Mucosa of stomach (tissue), 1 donor: Measurements from ENCODE around the gene MORN2.
"Not testable (repeated sequence)": the region's sequence is repeated elsewhere in the genome, so short reads cannot be mapped to it uniquely, and the experiment has no call there.

ENCODE experiments used
- H3K27me3 ChIP-seq: one replicate; pipeline ENCODE4 v1.7.0; 2013; ENCODE audit warnings: mild to moderate bottlenecking, low read length; ENCODE audit not compliant: control insufficient read depth, insufficient read depth
- H3K36me3 ChIP-seq: one replicate; pipeline ENCODE4 v1.7.0; 2013; ENCODE audit warnings: low read length; ENCODE audit not compliant: control insufficient read depth, insufficient read depth
- H3K4me1 ChIP-seq: one replicate; pipeline ENCODE4 v1.7.0; 2013; ENCODE audit warnings: mild to moderate bottlenecking, low read length; ENCODE audit not compliant: control insufficient read depth, insufficient read depth
- H3K4me3 ChIP-seq: one replicate; pipeline ENCODE4 v1.7.0; 2013; ENCODE audit warnings: low read length
- H3K9ac ChIP-seq: one replicate; pipeline ENCODE4 v1.7.0; 2013; ENCODE audit warnings: mild to moderate bottlenecking, low read length, moderate library complexity
- H3K9me3 ChIP-seq: one replicate; pipeline ENCODE4 v1.7.0; 2013; ENCODE audit warnings: mild to moderate bottlenecking, low read length, moderate library complexity; ENCODE audit not compliant: control insufficient read depth
- donor health status: Pancreatic carcinoma.

MORN2 gene

DNA sequence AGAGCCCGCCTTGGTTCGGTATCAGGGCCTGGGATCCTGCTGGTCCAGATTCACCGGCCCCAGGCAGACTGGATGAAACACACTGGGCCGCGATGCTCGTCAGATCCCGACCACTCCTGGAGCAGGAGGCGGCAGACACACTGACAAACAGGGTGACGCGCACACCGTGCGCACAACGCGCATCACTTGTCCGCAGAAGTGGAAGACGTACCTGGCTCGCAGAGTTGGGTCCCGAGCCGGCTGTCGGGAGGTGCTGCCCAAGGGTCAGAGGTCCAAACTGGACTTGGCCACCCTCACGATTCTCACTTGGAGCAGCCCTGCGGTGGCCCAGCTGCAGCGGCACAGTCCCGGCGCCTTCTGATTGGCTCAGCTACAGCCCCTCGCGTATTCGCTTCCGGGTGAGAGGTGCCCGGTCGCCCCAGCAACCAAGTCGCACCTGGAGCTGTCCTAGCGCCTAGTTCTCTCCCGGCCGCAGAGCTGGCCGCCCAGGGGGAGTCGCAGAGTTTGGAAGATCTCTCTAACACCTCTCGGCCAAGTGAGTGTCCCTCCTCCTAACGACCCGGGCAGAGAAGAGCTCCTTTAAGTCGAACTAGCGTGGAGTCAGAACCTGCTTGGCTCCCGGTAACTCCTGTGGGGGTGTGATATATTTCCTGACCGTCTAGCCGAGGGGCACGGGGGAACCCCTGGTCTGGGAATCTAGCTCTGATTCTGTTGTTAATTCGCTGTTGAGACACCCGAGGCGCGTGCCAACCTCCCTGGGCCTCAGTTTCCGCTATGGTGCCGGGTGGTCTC lies at the start of gene MORN2, which contains the start of gene DHX57:
MORN2 (plus strand) TSS at position 401 of the 792 bp plus-strand sequence.
DHX57 (minus strand) TSS at position 359 of the 792 bp plus-strand sequence. CDS start 7,529 bp downstream, outside the sequence.
- peaks cover 9% of the 10 kb centered on the region for H3K4me1 ChIP-seq
- no peaks in the 10 kb centered on the region for H3K27me3 ChIP-seq
- peak within 1 kb of the TSS; percentile 76 for H3K9ac ChIP-seq
- H3K9me3 ChIP-seq = no peaks in the 10 kb centered on the region
- H3K4me3 ChIP-seq = peak within 1 kb of the TSS; percentile 87
- no peaks in the 10 kb centered on the region for H3K36me3 ChIP-seq

DNA sequence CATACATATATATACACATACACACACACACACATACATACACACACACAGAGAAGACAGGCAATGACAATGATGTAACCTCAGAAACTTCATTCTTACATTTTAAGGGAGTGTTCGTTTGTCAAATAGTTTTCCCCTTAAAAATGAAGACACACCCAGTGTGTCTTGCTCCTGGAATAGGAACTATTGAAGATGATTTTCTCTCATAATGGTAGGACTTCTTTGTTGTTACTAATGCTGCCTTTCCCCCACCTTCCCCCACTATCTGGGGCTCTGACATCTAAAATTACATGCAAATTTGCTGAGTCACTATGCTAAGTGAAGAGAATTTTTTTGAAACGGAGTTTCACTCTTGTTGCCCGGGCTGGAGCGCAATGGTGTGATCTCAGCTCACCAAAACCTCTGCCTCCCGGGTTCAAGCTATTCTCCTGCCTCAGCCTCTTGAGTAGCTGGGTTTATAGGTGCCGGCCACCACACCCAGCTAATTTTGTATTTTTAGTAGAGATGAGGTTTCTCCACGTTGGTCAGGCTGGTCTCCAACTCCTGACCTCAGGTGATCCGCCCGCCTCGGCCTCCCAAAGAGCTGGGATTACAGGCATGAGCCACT lies 48.1 kb upstream of the MORN2 start:
- H3K36me3 ChIP-seq, H3K27me3 ChIP-seq, H3K4me1 ChIP-seq, H3K9ac ChIP-seq, H3K9me3 ChIP-seq, H3K4me3 ChIP-seq: not testable (repeated sequence)

DNA sequence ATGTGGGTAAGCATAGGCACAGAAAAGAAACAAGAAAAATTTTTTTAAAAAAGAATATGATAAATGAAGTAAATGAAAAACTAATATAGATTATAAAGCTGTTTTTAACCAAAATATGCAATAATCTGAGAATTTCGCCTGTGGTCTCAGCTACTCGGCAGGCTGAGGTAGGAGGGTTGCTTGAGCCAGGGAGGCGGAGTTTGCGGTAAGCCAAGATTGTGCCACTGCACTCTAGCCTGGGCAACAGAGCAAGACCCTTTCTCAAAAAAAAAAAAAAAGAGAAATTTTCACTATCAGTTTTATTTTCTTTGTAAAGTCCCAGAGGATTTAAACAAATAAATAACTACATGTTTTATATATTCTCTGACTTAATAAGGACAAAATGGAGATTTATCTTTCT lies 47.3 kb upstream of the MORN2 start:
- Histone ChIP-seq H3K9me3 (no peaks in the 10 kb centered on the region), H3K4me3 (no peak overlapping the region), H3K36me3 (no peaks in the 10 kb centered on the region), H3K9ac (no peak overlapping the region), H3K27me3 (no peaks in the 10 kb centered on the region), H3K4me1 (no peaks in the 10 kb centered on the region)

DNA sequence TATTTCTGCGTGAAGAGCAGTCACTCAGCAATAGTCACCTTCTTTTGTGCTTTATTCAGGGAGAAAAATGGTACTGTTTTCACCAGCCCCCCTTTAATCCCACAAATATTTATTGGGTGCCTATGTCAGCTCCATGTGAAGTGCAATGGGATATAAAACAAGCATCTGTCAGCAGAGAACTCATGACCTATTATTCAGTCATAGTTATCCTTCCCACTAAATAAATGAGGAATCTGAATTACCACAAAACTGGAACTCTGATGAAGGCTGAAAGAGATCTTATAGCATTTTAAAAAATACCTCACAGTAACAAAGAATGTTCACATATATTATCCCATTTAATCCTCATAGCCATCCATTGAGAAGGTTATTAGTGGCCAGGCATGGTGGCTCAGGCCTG lies 45.8 kb upstream of the MORN2 start:
- H3K36me3 ChIP-seq = no peaks in the 10 kb centered on the region
- no peak overlapping the region for H3K9ac ChIP-seq
- no peaks in the 10 kb centered on the region for H3K27me3 ChIP-seq
- no peaks in the 10 kb centered on the region for H3K9me3 ChIP-seq
- H3K4me3 ChIP-seq = no peak overlapping the region
- no peaks in the 10 kb centered on the region for H3K4me1 ChIP-seq

DNA sequence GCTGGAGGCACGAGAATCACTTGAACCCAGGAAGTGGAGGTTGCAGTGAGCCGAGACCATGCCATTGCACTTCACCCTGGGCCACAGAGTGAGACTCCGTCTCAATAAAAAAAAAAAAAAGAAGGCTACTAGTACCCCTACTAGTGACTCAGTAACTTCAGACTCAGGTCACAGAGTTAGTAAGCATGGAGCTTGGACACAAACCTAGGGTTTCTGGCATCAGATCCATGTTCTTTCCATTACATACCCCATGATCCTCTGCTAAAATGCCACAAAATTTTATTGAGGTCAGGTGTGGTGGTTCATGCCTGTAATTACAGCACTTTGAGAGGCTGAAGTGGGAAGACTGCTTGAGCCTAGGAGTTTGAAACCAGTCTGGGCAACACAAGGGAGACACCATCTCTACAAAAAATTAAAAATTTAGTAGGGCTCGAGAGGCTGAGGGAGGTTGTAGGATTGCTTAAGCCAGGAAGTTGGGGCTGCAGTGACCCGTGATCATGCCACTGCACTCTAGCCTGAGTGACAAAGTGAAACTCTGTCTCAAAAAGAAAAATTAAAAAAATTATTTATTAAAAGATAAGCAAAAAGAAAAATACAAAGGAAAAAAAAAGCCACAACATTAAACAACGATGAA lies 45.1 kb upstream of the MORN2 start:
- H3K4me1 ChIP-seq = no peaks in the 10 kb centered on the region
- no peaks in the 10 kb centered on the region for H3K9me3 ChIP-seq
- no peaks in the 10 kb centered on the region for H3K27me3 ChIP-seq
- no peak overlapping the region for H3K4me3 ChIP-seq
- no peak overlapping the region for H3K9ac ChIP-seq
- no peaks in the 10 kb centered on the region for H3K36me3 ChIP-seq

DNA sequence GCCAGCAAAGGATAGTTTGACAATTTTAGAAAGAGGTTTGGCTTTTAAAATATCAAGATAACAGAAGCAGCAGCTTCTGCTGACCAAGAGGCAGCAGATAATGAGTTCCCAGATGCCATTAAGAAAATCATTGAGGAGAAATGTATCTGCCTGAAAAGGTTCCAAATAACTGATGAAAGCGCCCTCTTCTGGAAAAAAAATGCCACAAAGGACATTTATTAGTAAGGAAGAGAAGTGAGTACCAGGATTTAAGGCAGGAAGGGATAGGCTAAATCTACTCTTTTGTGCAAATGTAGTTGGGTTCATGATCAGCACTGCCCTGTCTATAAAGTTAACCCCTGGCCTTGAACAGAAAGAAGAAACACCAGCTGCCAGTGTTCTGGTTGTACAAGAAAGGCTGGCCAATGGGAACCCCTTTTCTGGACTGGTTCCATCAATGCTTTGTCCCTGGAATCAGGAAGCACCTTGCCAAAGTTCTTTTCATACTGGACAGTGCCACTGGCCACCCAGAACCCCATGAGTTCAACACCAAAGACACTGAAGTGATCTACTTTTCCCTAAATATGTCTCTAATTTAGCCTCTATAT lies 40.7 kb upstream of the MORN2 start:
- Histone ChIP-seq H3K36me3 (no peaks in the 10 kb centered on the region), H3K4me1 (peaks cover 3% of the 10 kb centered on the region), H3K27me3 (no peaks in the 10 kb centered on the region), H3K4me3 (no peak overlapping the region), H3K9ac (no peak overlapping the region), H3K9me3 (no peaks in the 10 kb centered on the region)

DNA sequence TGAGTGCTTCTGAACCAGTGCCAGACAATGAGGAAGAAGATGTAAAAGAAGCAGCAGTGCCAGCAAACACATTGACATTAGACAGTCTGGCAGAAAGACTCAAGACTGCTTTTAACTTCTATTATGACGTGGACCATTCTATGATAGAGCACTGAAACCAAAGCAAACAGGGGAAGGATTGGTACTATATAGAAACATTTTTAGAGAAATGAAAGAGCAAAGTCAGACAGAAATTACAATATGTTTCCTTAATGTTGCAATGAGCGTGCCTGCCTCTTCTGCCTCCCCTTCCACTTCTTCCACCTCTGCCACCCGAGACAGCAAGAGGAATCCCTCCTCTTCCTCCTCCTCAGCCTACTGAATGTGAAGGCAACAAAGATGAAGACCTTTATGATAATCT lies 39.8 kb upstream of the MORN2 start:
- no peak overlapping the region for H3K4me3 ChIP-seq
- H3K36me3 ChIP-seq = no peaks in the 10 kb centered on the region
- peaks cover 3% of the 10 kb centered on the region for H3K4me1 ChIP-seq
- no peaks in the 10 kb centered on the region for H3K27me3 ChIP-seq
- no peak overlapping the region for H3K9ac ChIP-seq
- H3K9me3 ChIP-seq = no peaks in the 10 kb centered on the region

DNA sequence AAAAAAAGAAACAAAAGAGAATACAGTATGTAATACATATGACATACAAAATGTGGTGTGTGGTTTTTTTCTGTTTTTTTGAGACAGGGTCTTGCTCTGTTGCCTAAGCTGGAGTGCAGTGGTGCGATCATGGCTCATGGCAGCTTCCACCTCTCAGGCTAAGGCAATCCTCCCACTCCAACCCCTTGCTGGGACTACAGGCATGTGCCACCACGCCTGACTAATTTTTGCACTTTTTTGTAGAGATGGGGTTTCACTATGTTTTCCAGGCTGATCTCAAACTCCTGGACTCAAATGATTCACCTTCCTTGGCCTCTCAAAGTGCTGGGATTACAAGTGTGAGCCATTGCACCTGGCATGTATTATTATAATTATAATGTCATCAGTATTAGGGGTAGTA lies 39.0 kb upstream of the MORN2 start:
- Histone ChIP-seq H3K4me1 (peaks cover 3% of the 10 kb centered on the region), H3K4me3 (no peak overlapping the region), H3K27me3 (no peaks in the 10 kb centered on the region), H3K9ac (no peak overlapping the region), H3K9me3 (no peaks in the 10 kb centered on the region), H3K36me3 (no peaks in the 10 kb centered on the region)

DNA sequence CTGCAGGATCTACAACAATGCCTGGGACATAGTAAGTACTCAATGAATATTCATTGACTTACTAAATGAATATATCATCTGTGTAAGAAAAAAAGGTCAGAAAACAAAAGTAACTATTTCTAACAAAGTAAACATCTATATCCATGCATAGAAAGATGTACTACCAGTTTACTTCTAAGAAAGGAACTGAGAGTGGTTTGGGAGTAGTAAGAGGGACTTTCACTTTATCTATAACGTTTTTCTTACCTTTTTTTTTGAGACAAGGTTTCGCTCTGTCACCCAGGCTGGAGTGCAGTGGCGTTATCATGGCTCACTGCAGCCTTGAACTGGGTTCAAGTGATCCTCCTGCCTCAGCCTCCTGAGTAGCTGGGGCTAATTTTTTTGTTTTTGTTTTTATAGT lies 25.7 kb upstream of the MORN2 start:
- no peaks in the 10 kb centered on the region for H3K9me3 ChIP-seq
- no peak overlapping the region for H3K9ac ChIP-seq
- H3K27me3 ChIP-seq = no peaks in the 10 kb centered on the region
- no peaks in the 10 kb centered on the region for H3K4me1 ChIP-seq
- H3K4me3 ChIP-seq = no peak overlapping the region
- H3K36me3 ChIP-seq = peaks cover 6% of the 10 kb centered on the region

DNA sequence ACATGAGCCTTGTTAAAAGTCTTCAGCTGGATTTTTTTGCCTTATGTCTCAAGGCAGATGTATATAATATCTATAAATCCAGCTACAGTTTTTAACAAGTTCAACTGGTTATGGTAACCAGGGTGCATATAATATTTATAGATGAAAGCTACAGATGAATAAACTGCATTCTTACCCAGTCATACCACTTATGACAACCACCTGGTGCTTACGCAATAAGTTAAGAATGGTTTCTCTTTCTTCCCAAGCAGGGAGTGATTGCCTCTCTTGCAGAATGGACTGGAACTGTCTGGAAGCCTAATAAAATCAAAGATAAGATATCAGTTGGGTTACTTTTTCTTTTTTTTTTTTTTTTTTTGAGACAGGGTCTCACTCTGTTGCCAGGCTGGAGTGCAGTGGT lies 19.6 kb upstream of the MORN2 start:
- H3K36me3 ChIP-seq = peaks cover 6% of the 10 kb centered on the region

DNA sequence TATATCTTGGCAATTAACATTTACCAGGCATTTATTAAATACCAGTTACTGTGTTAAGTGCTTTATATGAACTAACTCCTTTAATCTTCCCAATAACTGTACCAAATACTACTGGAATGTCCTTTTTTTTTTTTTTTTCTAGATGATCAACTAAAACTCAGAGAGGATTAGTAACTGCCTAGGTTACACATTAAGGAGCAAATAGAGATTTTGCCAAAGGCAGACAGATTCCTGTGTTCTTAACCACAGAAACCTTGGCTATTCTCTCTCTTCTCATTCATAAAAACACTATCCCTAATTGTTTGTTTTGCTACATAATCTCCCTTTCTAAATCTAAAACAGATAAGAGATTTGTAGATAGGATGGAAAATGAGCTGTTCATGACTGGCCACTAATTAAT lies 13.3 kb upstream of the MORN2 start:
- Histone ChIP-seq H3K9ac (no peak overlapping the region), H3K4me1 (peaks cover 7% of the 10 kb centered on the region), H3K27me3 (no peaks in the 10 kb centered on the region), H3K4me3 (no peak overlapping the region), H3K36me3 (no peaks in the 10 kb centered on the region), H3K9me3 (no peaks in the 10 kb centered on the region)

More for the DNA sequence above, 19.6 kb upstream of the MORN2 start:
- H3K9ac ChIP-seq = no peak overlapping the region
- no peaks in the 10 kb centered on the region for H3K27me3 ChIP-seq
- no peaks in the 10 kb centered on the region for H3K9me3 ChIP-seq
- H3K4me3 ChIP-seq = no peak overlapping the region
- H3K4me1 ChIP-seq = no peaks in the 10 kb centered on the region
